Measurements from ENCODE around the gene SPATA20.

DNA sequence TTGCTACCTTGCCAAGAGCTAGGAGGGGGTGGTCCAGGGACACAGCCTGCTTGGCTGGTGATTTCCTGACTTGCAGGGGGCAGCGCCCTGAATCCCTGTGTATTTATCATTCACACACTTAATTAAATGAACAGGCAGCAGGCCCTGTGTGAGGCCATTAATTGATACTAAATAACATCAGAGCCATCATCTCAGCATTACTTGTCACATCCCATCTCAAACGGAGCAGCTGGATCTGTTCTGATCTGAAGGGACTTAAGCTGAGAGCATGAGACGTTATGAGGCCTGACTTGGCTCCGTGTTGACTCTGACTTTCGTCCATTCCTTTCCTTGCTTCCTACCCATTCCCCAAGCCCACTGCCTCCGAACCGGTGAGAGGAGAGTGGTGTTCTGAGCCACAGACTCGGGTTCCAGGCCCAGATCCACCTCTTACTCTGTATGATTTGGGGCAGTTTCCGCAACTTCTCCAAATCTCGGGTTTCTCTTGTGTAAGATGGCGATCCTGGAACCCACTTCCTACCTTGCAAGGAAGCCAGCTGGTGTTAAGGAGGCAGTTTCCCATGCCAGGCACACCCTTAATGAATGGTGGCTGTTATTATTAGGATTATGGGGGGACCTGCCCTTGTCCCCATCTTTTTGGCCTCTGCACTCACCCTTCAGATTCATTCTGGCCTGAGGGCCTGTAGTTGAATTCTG, 47.3 kb downstream of the SPATA20 start:
- TF ChIP-seq, protein P1, sequence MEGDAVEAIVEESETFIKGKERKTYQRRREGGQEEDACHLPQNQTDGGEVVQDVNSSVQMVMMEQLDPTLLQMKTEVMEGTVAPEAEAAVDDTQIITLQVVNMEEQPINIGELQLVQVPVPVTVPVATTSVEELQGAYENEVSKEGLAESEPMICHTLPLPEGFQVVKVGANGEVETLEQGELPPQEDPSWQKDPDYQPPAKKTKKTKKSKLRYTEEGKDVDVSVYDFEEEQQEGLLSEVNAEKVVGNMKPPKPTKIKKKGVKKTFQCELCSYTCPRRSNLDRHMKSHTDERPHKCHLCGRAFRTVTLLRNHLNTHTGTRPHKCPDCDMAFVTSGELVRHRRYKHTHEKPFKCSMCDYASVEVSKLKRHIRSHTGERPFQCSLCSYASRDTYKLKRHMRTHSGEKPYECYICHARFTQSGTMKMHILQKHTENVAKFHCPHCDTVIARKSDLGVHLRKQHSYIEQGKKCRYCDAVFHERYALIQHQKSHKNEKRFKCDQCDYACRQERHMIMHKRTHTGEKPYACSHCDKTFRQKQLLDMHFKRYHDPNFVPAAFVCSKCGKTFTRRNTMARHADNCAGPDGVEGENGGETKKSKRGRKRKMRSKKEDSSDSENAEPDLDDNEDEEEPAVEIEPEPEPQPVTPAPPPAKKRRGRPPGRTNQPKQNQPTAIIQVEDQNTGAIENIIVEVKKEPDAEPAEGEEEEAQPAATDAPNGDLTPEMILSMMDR (IDR thresholded peaks at IDR 0.05; ENCODE audit: control extremely low read depth in 1 of 3, insufficient read depth in 1 of 3, low read depth in 1 of 3, low read length in 3 of 3), result no peak
- TF ChIP-seq POLR2A (IDR thresholded peaks at IDR 0.05; ENCODE audit: control extremely low read depth in 1 of 2, low read depth in 2 of 2, low read length in 2 of 2), result no peak
- no peak for TF ChIP-seq TAF1 (IDR thresholded peaks at IDR 0.05; ENCODE audit: low read depth, low read length)
- TF ChIP-seq POLR2AphosphoS5 (IDR thresholded peaks at IDR 0.05; ENCODE audit: low read depth, low read length), result no peak
- no peak for TF ChIP-seq CBX8 (IDR thresholded peaks at IDR 0.05; ENCODE audit: borderline replicate concordance, low read depth, low read length)
- no peak for TF ChIP-seq EZH2 (IDR thresholded peaks at IDR 0.05; ENCODE audit: low read depth, low read length, severe bottlenecking)
